Adipocyte (in vitro differentiated cells): ENCODE data around the gene RBMS1.

Source experiments
- DNase-seq: peaks from one replicate; pipeline ENCODE4 v3.0.0-alpha.2; 2015; ENCODE audit warnings: low read depth
- H3K27me3 ChIP-seq: replicated peaks from 2 replicates; pipeline ENCODE4 v1.7.0; 2013; ENCODE audit warnings: mild to moderate bottlenecking, low read length, moderate library complexity; ENCODE audit not compliant: control insufficient read depth, insufficient read depth
- H3K36me3 ChIP-seq: 2 replicates; pipeline ENCODE4 v1.7.0; 2013; ENCODE audit warnings: low read length, mild to moderate bottlenecking, moderate library complexity; ENCODE audit not compliant: control insufficient read depth, insufficient read depth, severe bottlenecking
- H3K4me1 ChIP-seq: 2 replicates; pipeline ENCODE4 v1.7.0; 2013; ENCODE audit warnings: mild to moderate bottlenecking, low read length, moderate library complexity; ENCODE audit not compliant: control insufficient read depth, insufficient read depth
- H3K4me3 ChIP-seq: 2 replicates; pipeline ENCODE4 v1.7.0; 2013; ENCODE audit warnings: mild to moderate bottlenecking, low read length, moderate library complexity
- H3K9ac ChIP-seq: 2 replicates; pipeline ENCODE4 v1.7.0; 2013; ENCODE audit warnings: mild to moderate bottlenecking, low read length, moderate library complexity
- H3K9me3 ChIP-seq: 2 replicates; pipeline ENCODE4 v1.7.0; 2013; ENCODE audit warnings: mild to moderate bottlenecking, low read length, moderate library complexity; ENCODE audit not compliant: control insufficient read depth

The RBMS1 gene

DNA sequence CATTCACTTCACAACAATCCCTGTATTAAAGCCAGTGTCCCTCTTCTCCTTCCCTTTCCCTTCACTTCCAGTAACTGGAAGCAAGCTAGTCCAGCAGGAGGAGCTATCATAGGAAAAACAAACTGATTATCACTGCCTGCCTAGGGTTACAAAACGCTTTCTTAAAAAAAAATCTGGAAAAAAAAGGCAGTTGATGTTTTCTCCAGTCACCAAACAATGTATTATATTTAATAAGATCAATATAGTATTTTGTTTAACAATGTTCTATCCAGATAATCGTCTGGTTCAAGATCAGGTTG is 214.8 kb downstream of the RBMS1 start:
- Histone ChIP-seq H3K4me1 (peaks cover 49% of the 10 kb centered on the region), H3K36me3 (peaks cover 98% of the 10 kb centered on the region), H3K9me3 (no peaks in the 10 kb centered on the region), H3K4me3 (no peak overlapping the region), H3K9ac (peak overlapping the region; percentile 57), H3K27me3 (no peaks in the 10 kb centered on the region)
- peak; percentile 67 for DNase-seq

DNA sequence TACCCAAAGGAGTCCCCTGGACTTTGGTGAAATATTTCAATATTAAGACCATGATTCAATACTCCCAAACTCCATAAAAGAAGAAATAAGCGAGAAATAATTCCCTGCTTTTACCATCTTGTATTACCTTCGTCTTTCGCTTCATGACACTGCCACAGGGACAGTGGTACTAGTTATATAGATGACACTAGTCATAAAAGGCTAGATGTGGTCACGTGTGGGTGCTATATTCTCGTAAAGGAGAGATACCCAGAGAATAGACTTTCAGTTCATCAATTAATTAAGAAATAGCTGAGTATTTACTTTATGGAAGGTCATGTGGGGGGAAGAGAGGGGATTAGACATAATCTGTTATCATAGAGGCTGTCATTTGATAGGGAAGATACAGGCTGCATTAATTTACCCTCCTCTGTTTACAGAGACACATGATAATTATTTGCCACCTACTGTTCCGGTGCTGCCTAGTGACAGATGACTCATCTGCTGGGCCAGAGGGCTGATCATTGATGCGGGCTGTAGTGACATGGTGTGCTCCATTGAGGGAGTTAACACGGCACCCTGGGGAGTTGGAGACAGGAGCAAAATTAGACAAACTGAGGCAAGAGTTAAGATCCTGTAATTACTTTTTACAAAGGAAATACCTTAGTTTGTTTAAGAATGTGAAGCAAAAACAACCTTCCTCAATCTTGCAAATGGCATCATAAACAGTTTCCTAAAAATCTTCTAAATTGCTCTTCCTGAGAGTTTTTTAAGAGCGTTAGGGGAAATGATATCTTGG is 215.3 kb downstream of the RBMS1 start:
- peaks cover 49% of the 10 kb centered on the region for H3K4me1 ChIP-seq
- no peak overlapping the region for H3K4me3 ChIP-seq
- peak overlapping the region; percentile 13 for H3K9ac ChIP-seq
- H3K9me3 ChIP-seq, result no peaks in the 10 kb centered on the region
- peaks cover 94% of the 10 kb centered on the region for H3K36me3 ChIP-seq
- DNase-seq, result no peak
- H3K27me3 ChIP-seq, result no peaks in the 10 kb centered on the region

DNA sequence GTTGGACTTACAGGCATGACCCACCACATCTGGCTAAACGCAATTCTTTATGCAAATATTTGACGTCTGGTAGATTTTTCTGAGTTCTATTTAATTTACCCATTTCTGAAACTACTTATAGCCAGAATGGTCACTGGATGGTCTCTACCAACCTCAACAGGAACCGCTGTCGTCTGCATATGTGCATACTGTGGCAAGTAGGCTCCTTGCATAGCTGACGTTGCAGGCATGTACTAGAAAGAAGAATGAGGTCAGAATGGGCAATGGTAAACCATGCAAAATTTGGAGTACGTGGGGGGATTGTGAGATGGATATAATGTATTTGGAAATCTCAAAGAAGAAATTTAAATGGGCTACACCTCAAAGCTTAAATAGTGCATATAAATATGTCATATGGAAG is 216.5 kb downstream of the RBMS1 start:
- Histone ChIP-seq H3K9ac (no peak overlapping the region), H3K4me3 (no peak overlapping the region), H3K36me3 (peaks cover 94% of the 10 kb centered on the region), H3K9me3 (no peaks in the 10 kb centered on the region), H3K27me3 (no peaks in the 10 kb centered on the region), H3K4me1 (peaks cover 39% of the 10 kb centered on the region)
- DNase-seq, result no peak

DNA sequence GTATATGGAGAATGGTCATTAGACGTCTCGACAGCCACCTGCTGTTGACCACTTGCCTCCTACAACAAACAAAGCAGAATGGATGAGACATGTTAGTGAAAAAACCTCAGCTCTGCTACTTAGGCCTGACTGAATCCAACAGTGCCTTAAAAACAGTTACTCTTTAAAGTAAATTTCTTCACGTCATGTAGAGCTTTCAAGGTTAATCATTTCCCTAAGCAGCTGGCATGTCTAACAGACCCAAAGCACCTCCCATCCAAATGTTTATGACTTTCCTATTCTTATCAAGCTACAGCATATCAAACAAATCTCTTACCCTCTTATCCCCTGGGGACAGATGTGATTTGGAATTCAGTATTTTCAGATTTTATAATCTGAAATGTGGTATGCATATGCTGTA is 218.0 kb downstream of the RBMS1 start:
- H3K9me3 ChIP-seq, result no peaks in the 10 kb centered on the region
- peaks cover 43% of the 10 kb centered on the region for H3K4me1 ChIP-seq
- no peak for DNase-seq
- H3K9ac ChIP-seq, result no peak overlapping the region
- H3K36me3 ChIP-seq, result peaks cover 91% of the 10 kb centered on the region
- no peaks in the 10 kb centered on the region for H3K27me3 ChIP-seq
- H3K4me3 ChIP-seq, result no peak overlapping the region

DNA sequence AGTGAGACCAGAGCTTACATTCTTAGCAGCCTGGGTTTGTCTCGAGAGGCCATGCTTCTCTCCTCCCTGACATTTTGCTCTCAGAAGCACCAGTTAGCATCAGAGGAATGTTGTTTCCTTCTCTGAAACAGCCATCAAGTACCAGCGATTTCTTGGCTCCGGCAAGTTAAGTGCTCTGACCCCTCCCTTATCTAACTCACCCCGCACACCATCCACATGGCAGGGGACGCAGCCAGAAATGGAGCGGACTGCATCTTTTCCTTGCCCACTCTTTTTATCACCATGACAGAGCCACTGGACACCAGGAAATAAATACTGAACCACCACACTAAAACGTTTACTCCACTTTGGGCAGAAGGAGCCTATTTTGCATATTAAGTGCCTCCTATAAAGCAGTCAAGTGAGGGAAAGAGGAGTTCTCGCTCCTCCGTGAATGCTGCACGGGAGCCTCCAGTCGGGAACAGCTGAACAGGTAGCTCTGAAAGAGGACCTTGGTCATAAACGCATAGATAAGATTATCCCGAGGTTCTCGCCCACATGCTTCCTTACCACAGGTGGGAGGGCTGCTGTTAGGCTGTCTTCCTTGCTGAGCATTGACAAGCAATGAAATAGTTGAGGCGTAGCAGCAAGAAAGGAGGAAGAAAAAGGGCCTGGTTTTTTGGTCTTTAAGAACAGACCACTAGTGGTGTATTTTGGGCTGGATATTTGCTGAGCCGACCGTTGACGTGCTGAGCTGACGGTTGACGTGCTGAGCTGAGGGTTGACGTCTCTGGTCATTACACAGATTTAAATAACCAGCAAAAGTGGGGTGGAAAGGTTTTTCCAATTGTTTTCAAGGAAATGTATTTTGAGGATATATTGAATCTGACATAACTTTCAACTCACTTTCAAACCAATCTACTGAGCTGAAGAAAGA is 222.2 kb downstream of the RBMS1 start:
- no peak for DNase-seq
- H3K9ac ChIP-seq, result peak overlapping the region; percentile 87
- peaks cover 51% of the 10 kb centered on the region for H3K36me3 ChIP-seq
- H3K27me3 ChIP-seq, result no peaks in the 10 kb centered on the region
- peaks cover 49% of the 10 kb centered on the region for H3K4me1 ChIP-seq
- H3K9me3 ChIP-seq, result no peaks in the 10 kb centered on the region
- H3K4me3 ChIP-seq, result peak overlapping the region; percentile 68

DNA sequence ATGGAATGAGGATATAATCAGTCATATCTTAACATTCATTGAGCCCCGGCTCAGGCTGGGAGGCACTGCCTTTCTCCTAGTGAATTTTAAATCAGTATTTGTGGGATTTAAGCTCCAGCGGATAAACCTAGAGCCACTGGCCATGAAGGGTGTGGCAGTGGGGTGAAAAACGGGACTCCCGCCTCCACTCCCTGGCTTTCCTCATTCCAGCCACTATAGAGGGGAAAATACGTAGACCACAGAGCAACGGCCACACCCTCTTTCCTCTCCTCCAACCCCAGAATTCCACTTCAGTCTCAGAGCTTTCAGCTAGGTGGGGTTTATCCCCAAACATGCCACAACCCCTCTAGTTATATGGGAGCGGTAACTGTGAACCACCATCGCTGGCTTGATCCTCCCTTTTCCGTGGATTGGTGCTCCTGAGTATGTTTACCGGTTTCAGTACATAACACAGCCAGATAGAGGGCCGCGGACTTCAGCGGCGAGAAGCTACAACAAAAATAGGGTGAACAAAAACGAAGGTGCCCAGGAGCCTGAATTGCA is 223.0 kb downstream of the RBMS1 start:
- Histone ChIP-seq H3K27me3 (no peaks in the 10 kb centered on the region), H3K4me1 (peaks cover 49% of the 10 kb centered on the region), H3K9me3 (no peaks in the 10 kb centered on the region), H3K4me3 (peak overlapping the region; percentile 68), H3K36me3 (peaks cover 44% of the 10 kb centered on the region), H3K9ac (peak overlapping the region; percentile 87)
- peak; percentile 60 for DNase-seq

DNA sequence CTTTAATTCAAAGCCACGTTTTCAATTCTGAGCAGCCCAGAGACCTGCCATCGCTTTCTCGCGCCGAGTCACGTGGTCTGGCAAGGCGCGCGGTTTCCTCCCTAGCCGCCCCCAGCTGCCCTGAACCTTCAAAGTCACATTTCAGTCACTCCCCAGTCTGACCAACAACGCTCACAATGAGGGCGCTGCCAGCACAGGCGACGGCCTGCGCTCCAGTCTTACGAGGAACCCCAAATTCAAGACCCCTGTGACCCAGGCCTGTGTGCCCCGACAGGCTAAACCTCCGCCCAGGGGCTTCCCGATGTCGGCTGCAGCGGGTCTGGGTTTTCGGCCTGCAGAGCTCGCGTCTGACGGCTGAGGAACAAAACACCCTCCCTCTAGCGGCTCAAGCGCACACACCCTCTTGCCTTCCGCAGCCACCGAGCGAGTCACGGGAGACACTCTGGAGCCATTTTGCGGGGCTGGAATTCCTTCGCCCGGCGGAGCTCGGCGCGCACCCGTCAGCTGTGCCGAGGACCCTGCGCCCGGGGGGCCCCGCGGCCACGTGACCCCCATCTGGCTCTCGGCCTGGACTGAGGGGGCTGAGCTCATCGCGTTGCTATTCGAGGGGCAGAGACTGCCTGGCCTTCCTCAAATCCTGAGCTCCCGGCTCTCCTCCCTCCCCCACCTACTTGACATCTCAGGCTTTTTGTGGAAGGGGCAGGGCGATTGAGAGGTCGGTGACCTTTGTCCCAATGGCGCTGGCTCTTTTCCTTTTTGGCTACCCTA is 223.6 kb downstream of the RBMS1 start:
- H3K36me3 ChIP-seq, result peaks cover 37% of the 10 kb centered on the region
- peak overlapping the region; percentile 68 for H3K4me3 ChIP-seq
- H3K27me3 ChIP-seq, result no peaks in the 10 kb centered on the region
- DNase-seq, result peak; percentile 94
- peaks cover 49% of the 10 kb centered on the region for H3K4me1 ChIP-seq
- peak overlapping the region; percentile 87 for H3K9ac ChIP-seq
- no peaks in the 10 kb centered on the region for H3K9me3 ChIP-seq

DNA sequence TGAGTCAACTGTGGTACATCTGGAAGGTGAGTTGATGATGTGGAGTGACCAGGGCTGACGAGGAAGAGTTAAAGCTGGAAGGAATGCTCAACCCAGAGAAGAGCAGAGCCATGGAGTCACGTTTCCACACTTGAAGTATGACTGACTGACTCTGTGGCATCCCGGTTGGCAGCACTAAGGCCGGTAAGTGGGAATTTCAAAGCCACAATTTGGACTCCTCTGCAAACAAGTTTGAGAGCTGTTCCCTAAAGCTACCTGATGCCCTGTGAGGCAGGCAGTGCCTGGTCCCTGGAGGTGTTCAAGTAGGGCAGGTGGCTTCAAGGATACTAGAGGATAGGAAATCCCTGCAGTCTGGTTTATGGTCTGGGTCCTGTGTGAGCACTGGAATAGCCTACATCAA is 224.2 kb downstream of the RBMS1 start:
- Histone ChIP-seq H3K4me3 (peak overlapping the region; percentile 68), H3K9ac (peak overlapping the region; percentile 87), H3K9me3 (no peaks in the 10 kb centered on the region), H3K36me3 (peaks cover 31% of the 10 kb centered on the region), H3K4me1 (peaks cover 45% of the 10 kb centered on the region), H3K27me3 (no peaks in the 10 kb centered on the region)
- no peak for DNase-seq

DNA sequence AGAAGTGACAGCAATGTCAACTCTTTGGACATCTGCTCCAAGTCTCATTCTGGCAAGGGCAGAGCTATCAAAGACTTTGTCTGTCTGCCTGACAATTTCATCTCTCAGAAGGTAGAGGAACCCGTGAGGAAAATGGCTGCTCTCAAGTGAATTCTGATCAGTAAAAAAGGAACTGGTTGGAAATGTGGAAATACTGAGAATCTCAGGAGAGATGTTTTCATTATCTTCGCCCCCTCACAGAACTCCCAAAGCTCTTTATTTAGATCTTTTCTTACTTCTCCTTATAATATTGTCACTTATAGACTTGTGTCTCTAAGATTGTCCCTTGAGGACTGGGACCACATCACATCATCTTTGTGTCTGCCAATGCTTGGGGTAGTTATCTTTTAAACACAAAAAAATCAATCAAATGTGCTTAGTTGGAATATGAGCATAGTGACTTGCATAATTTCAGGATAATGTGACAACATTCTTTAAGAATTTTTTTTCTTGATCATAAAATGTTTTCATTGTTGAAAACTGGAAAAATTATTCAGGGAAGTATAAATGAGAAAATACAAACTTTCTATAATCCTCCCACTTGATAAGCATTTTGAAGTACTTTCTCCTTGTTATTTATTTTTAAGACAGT is 225.3 kb downstream of the RBMS1 start:
- DNase-seq, result no peak
- Histone ChIP-seq H3K36me3 (peaks cover 23% of the 10 kb centered on the region), H3K4me1 (peaks cover 45% of the 10 kb centered on the region), H3K9me3 (no peaks in the 10 kb centered on the region), H3K4me3 (no peak overlapping the region), H3K27me3 (no peaks in the 10 kb centered on the region), H3K9ac (peak overlapping the region; percentile 87)

DNA sequence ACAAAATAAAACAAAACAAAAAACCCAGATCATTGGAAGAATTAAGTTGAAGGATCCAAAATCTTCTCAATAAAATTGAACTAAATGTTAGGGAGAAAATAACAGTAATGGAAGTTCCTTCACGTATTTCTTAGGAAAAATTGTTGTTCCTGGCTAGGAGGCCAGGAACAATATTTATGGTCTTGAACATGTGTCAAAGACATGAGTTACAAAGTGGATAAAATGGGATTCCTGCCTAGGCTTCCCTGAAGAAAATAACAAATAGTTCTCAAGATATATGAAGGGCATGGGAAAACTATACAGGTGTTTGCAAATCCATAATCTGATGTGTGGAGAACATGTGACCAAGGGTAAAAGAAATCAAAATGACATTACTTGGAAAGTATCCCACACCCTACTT is 225.9 kb downstream of the RBMS1 start:
- no peaks in the 10 kb centered on the region for H3K9me3 ChIP-seq
- no peak for DNase-seq
- peaks cover 17% of the 10 kb centered on the region for H3K36me3 ChIP-seq
- H3K27me3 ChIP-seq, result no peaks in the 10 kb centered on the region
- no peak overlapping the region for H3K4me3 ChIP-seq
- peaks cover 45% of the 10 kb centered on the region for H3K4me1 ChIP-seq
- peak overlapping the region; percentile 87 for H3K9ac ChIP-seq
